LNCaP clone FGC (cell line): ENCODE results near the gene PBXIP1.
"Not testable (repeated sequence)": the region's sequence is repeated elsewhere in the genome, so short reads cannot be mapped to it uniquely, and the experiment has no call there.

ENCODE experiments used
- DNase-seq: peaks from one replicate; pipeline ENCODE4 v3.0.0-alpha.2; 2011; ENCODE audit warnings: low read depth
- H3K4me3 ChIP-seq: 2 replicates; pipeline ENCODE4 v1.5.1; 2011; ENCODE audit warnings: mild to moderate bottlenecking, low read depth, low read length, control low read depth
- CTCF ChIP-seq: IDR thresholded peaks from 2 replicates; pipeline ENCODE4 v1.5.1; 2012; ENCODE audit warnings: mild to moderate bottlenecking; ENCODE audit not compliant: control insufficient read depth, insufficient read depth; ENCODE audit errors: extremely low read depth

PBXIP1 gene

GRCh38 chr1:154998818-154999570 is 43.1 kb upstream of the PBXIP1 start:
- no peak overlapping the region for H3K4me3 ChIP-seq
- no peak for DNase-seq
- TF ChIP-seq CTCF, result peak; percentile 49

GRCh38 chr1:154998201-154998780 is 42.4 kb upstream of the PBXIP1 start:
- H3K4me3 ChIP-seq, result no peak overlapping the region
- no peak for DNase-seq
- peak; percentile 27 for TF ChIP-seq CTCF

- no peak for TF ChIP-seq CTCF
- no peak overlapping the region for H3K4me3 ChIP-seq
- no peak for DNase-seq
These were observed 41.2 kb upstream of the PBXIP1 start for GRCh38 chr1:154996966-154997701.

- not testable (repeated sequence) for DNase-seq
These were observed 39.5 kb upstream of the PBXIP1 start for GRCh38 chr1:154995301-154995983.

GRCh38 chr1:154994591-154994990 is 38.7 kb upstream of the PBXIP1 start:
- no peak for DNase-seq
- H3K4me3 ChIP-seq, result no peak overlapping the region
- no peak for TF ChIP-seq CTCF

More at GRCh38 chr1:154995301-154995983, 39.5 kb upstream of the PBXIP1 start:
- H3K4me3 ChIP-seq, result not testable (repeated sequence)
- peak; percentile 41 for TF ChIP-seq CTCF

GRCh38 chr1:154994269-154994587 is 38.3 kb upstream of the PBXIP1 start:
- H3K4me3 ChIP-seq, result no peak overlapping the region
- DNase-seq, result no peak
- TF ChIP-seq CTCF, result no peak
